Measurements from ENCODE around the gene FANCD2OS. TPM values are rescaled to one million over a fixed set of nuclear protein-coding genes. Genes with fewer than 3 reads are reported as not detected.
"Not testable (repeated sequence)": the region's sequence is repeated elsewhere in the genome, so short reads cannot be mapped to it uniquely, and the experiment has no call there.

Gene FANCD2OS
- total RNA-seq, 1 experiment from 2014 or later = not detected

GRCh38 chr3:10074666-10075065 lies 33.4 kb downstream of the FANCD2OS start:
- H4K91ac ChIP-seq (ENCODE audit: insufficient read length, low read depth, low read length) = no peak overlapping the region
- H3K27ac ChIP-seq (ENCODE audit: insufficient read length, low read depth, low read length) = no peak overlapping the region
- no peak overlapping the region for H3K23ac ChIP-seq (ENCODE audit: insufficient read length, low read depth, low read length)
- Mint-ChIP-seq H3K4me1 (no peaks in the 10 kb centered on the region), H3K27me3 (ENCODE audit: low read depth) (no peaks in the 10 kb centered on the region), H3K9me3 (no peaks in the 10 kb centered on the region), H3K36me3 (ENCODE audit: insufficient read depth in 1 of 3, low read depth in 3 of 3) (peaks cover 28 to 70% (median 58%) of the 10 kb centered on the region in 3 experiments), H3K27ac (no peak overlapping the region), H3K4me3 (no peak overlapping the region)
- H2BK120ac ChIP-seq (ENCODE audit: low read depth, low read length, poor library complexity, severe bottlenecking) = no peak overlapping the region
- no peak overlapping the region for H3K9ac ChIP-seq (ENCODE audit: extremely low read depth, insufficient read length, low read length)
- no peaks in the 10 kb centered on the region for H4K20me1 ChIP-seq (ENCODE audit: control insufficient read depth, insufficient read depth, insufficient read length)
- no peak overlapping the region for H2BK5ac ChIP-seq (ENCODE audit: insufficient read length, low read length)
- no peak overlapping the region for H2BK20ac ChIP-seq (ENCODE audit: low read depth, low read length, poor library complexity, severe bottlenecking)
- no peak overlapping the region for H3T11ph ChIP-seq (ENCODE audit: low read length)
- DNase-seq = no peak
- no peak overlapping the region for H3K4me2 ChIP-seq (ENCODE audit: insufficient read depth, insufficient read length, low read length)
- no peak overlapping the region for H3K18ac ChIP-seq (ENCODE audit: insufficient read length, low read depth, low read length)
- no peaks in the 10 kb centered on the region for H3K27me3 ChIP-seq (ENCODE audit: insufficient read depth, low read length)
- no peaks in the 10 kb centered on the region for H3K79me2 ChIP-seq (ENCODE audit: insufficient read depth, low read length)
- no peak overlapping the region for H3K14ac ChIP-seq (ENCODE audit: insufficient read depth, low read length)
- no peaks in the 10 kb centered on the region for H3K9me3 ChIP-seq (ENCODE audit: control insufficient read depth, low read depth, low read length)
- H2AK5ac ChIP-seq (ENCODE audit: insufficient read length, low read length) = no peak overlapping the region
- no peaks in the 10 kb centered on the region for H3K79me1 ChIP-seq (ENCODE audit: insufficient read depth, low read depth, low read length, poor library complexity, severe bottlenecking)
- no peaks in the 10 kb centered on the region for H3K4me1 ChIP-seq (ENCODE audit: insufficient read depth, low read length)
- no peak overlapping the region for H2BK15ac ChIP-seq (ENCODE audit: low read depth, low read length)
- no peak overlapping the region for H3K56ac ChIP-seq (ENCODE audit: insufficient read length, low read depth, low read length)
- no peak overlapping the region for H2AFZ ChIP-seq (ENCODE audit: low read length)
- no peak for TF ChIP-seq CTCF (conservative IDR thresholded peaks at IDR 0.05)
- H3K4ac ChIP-seq (ENCODE audit: low read depth, low read length) = no peak overlapping the region
- no peak overlapping the region for H4K5ac ChIP-seq (ENCODE audit: insufficient read length, low read depth, low read length)
- no peak overlapping the region for H2BK12ac ChIP-seq (ENCODE audit: insufficient read length, low read depth, low read length)
- no peak overlapping the region for H4K8ac ChIP-seq (replicated peaks; ENCODE audit: insufficient read length, low read depth, low read length)
- H3K23me2 ChIP-seq (ENCODE audit: insufficient read length, low read depth, low read length, poor library complexity, severe bottlenecking) = no peaks in the 10 kb centered on the region

GRCh38 chr3:10070077-10070476 lies 38.0 kb downstream of the FANCD2OS start:
- H3K23ac ChIP-seq (ENCODE audit: insufficient read length, low read depth, low read length); H3K79me2 ChIP-seq (ENCODE audit: insufficient read depth, low read length); H3K27me3 Mint-ChIP-seq (ENCODE audit: low read depth); H2AK5ac ChIP-seq (ENCODE audit: insufficient read length, low read length); H3K27ac ChIP-seq (ENCODE audit: insufficient read length, low read depth, low read length); H3K56ac ChIP-seq (ENCODE audit: insufficient read length, low read depth, low read length); H3K14ac ChIP-seq (ENCODE audit: insufficient read depth, low read length); H3K79me1 ChIP-seq (ENCODE audit: insufficient read depth, low read depth, low read length, poor library complexity, severe bottlenecking); H3K27me3 ChIP-seq (ENCODE audit: insufficient read depth, low read length); H2AFZ ChIP-seq (ENCODE audit: low read length); H3K4me2 ChIP-seq (ENCODE audit: insufficient read depth, insufficient read length, low read length); H3K4ac ChIP-seq (ENCODE audit: low read depth, low read length); H2BK5ac ChIP-seq (ENCODE audit: insufficient read length, low read length); H3K4me3 Mint-ChIP-seq; DNase-seq; H4K5ac ChIP-seq (ENCODE audit: insufficient read length, low read depth, low read length); H3K23me2 ChIP-seq (ENCODE audit: insufficient read length, low read depth, low read length, poor library complexity, severe bottlenecking); H4K20me1 ChIP-seq (ENCODE audit: control insufficient read depth, insufficient read depth, insufficient read length); H3K4me1 Mint-ChIP-seq; H3K9ac ChIP-seq (ENCODE audit: extremely low read depth, insufficient read length, low read length); H3K18ac ChIP-seq (ENCODE audit: insufficient read length, low read depth, low read length); H4K8ac ChIP-seq (replicated peaks; ENCODE audit: insufficient read length, low read depth, low read length); H2BK120ac ChIP-seq (ENCODE audit: low read depth, low read length, poor library complexity, severe bottlenecking); H2BK12ac ChIP-seq (ENCODE audit: insufficient read length, low read depth, low read length); H3K27ac Mint-ChIP-seq; H3K4me1 ChIP-seq (ENCODE audit: insufficient read depth, low read length); H3T11ph ChIP-seq (ENCODE audit: low read length); H3K9me3 ChIP-seq (ENCODE audit: control insufficient read depth, low read depth, low read length); H2BK15ac ChIP-seq (ENCODE audit: low read depth, low read length); H2BK20ac ChIP-seq (ENCODE audit: low read depth, low read length, poor library complexity, severe bottlenecking); H4K91ac ChIP-seq (ENCODE audit: insufficient read length, low read depth, low read length): not testable (repeated sequence)
- no CpG with 5 or more reads among the region's 33 CpGs for WGBS (ENCODE audit: extremely low coverage, insufficient read length, low lambda C conversion rate)
- peaks cover 48 to 70% (median 62%) of the 10 kb centered on the region in 3 experiments for H3K36me3 Mint-ChIP-seq (ENCODE audit: insufficient read depth in 1 of 3, low read depth in 3 of 3)
- peaks cover 11 to 12% of the 10 kb centered on the region in 2 experiments; a peak in 4 of 5 replicates for H3K9me3 Mint-ChIP-seq

Measured in H9 (cell line).